HEK293 (cell line): ENCODE results near the gene LRRC8C.
A peak's percentile ranks its signal among the peaks of the same experiment; 100 is the strongest.

Experiments used
- REST ChIP-seq: fragments of 450-650 bp; formaldehyde crosslinking; IDR thresholded peaks from 2 replicates; pipeline ENCODE4 v1.5.1; 2016; ENCODE audit warnings: missing biosample characterization, missing genetic modification characterization
- SALL2 ChIP-seq: fragments of 450-650 bp; formaldehyde crosslinking; IDR thresholded peaks from 2 replicates; pipeline ENCODE4 v1.5.0; 2017; ENCODE audit warnings: missing biosample characterization, mild to moderate bottlenecking, missing genetic modification characterization, borderline replicate concordance
- SP2 ChIP-seq: fragments of 450-650 bp; formaldehyde crosslinking; IDR thresholded peaks from 2 replicates; pipeline ENCODE4 v1.5.1; 2016; ENCODE audit warnings: missing biosample characterization, missing genetic modification characterization
- ZBTB1 ChIP-seq: fragments of 450-650 bp; formaldehyde crosslinking; IDR thresholded peaks from 2 replicates; pipeline ENCODE4 v1.5.1; 2016; ENCODE audit warnings: missing biosample characterization, missing genetic modification characterization
- ZBTB26 ChIP-seq: fragments of 450-650 bp; formaldehyde crosslinking; optimal IDR thresholded peaks from 2 replicates; pipeline ENCODE3; 2016; ENCODE audit warnings: missing biosample characterization, mild to moderate bottlenecking, missing genetic modification characterization
- ZBTB6 ChIP-seq: fragments of 450-650 bp; formaldehyde crosslinking; IDR thresholded peaks from 2 replicates; pipeline ENCODE4 v1.5.1; 2017; ENCODE audit warnings: missing biosample characterization, missing genetic modification characterization
- ZFP37 ChIP-seq: fragments of 450-650 bp; formaldehyde crosslinking; IDR thresholded peaks from 2 replicates; pipeline ENCODE4 v1.5.1; 2016; ENCODE audit warnings: missing biosample characterization, missing genetic modification characterization
- ZNF174 ChIP-seq: fragments of 450-650 bp; formaldehyde crosslinking; IDR thresholded peaks from 2 replicates; pipeline ENCODE4 v1.5.0; 2017; ENCODE audit warnings: missing biosample characterization, mild to moderate bottlenecking, missing genetic modification characterization
- ZNF18 ChIP-seq: fragments of 450-650 bp; formaldehyde crosslinking; IDR thresholded peaks from 2 replicates; pipeline ENCODE4 v1.5.1; 2016; ENCODE audit warnings: missing biosample characterization, missing genetic modification characterization
- ZNF2 ChIP-seq: fragments of 450-650 bp; formaldehyde crosslinking; IDR thresholded peaks from 2 replicates; pipeline ENCODE4 v1.5.1; 2016; ENCODE audit warnings: missing biosample characterization, missing genetic modification characterization
- ZNF223 ChIP-seq: fragments of 450-650 bp; formaldehyde crosslinking; IDR thresholded peaks from 2 replicates; pipeline ENCODE4 v1.5.1; 2016; ENCODE audit warnings: missing biosample characterization, missing genetic modification characterization
- ZNF24 ChIP-seq: fragments of 450-650 bp; formaldehyde crosslinking; IDR thresholded peaks from 2 replicates; pipeline ENCODE4 v1.5.1; 2016; ENCODE audit warnings: missing biosample characterization, missing genetic modification characterization
- ZNF311 ChIP-seq: fragments of 450-650 bp; formaldehyde crosslinking; IDR thresholded peaks from 2 replicates; pipeline ENCODE4 v1.5.1; 2017; ENCODE audit warnings: missing biosample characterization, missing genetic modification characterization, borderline replicate concordance
- ZNF366 ChIP-seq: fragments of 450-650 bp; formaldehyde crosslinking; conservative IDR thresholded peaks from 2 replicates; pipeline ENCODE4 v1.5.1; 2016; ENCODE audit warnings: missing biosample characterization, missing genetic modification characterization
- ZNF416 ChIP-seq: fragments of 450-650 bp; formaldehyde crosslinking; IDR thresholded peaks from 2 replicates; pipeline ENCODE4 v1.5.1; 2016; ENCODE audit warnings: missing biosample characterization, missing genetic modification characterization
- ZNF449 ChIP-seq: fragments of 450-650 bp; formaldehyde crosslinking; IDR thresholded peaks from 2 replicates; pipeline ENCODE4 v1.5.1; 2017; ENCODE audit warnings: missing biosample characterization, mild to moderate bottlenecking, missing genetic modification characterization, moderate library complexity
- ZNF518A ChIP-seq: fragments of 450-650 bp; formaldehyde crosslinking; conservative IDR thresholded peaks from 2 replicates; pipeline ENCODE4 v1.5.1; 2016; ENCODE audit warnings: low read depth, missing biosample characterization, missing genetic modification characterization
- ZNF580 ChIP-seq: fragments of 450-650 bp; formaldehyde crosslinking; IDR thresholded peaks from 2 replicates; pipeline ENCODE4 v1.5.1; 2016; ENCODE audit warnings: missing biosample characterization, missing genetic modification characterization
- ZNF624 ChIP-seq: fragments of 450-650 bp; formaldehyde crosslinking; IDR thresholded peaks from 2 replicates; pipeline ENCODE4 v1.5.1; 2017; ENCODE audit warnings: missing biosample characterization, missing genetic modification characterization
- ZNF645 ChIP-seq: fragments of 450-650 bp; formaldehyde crosslinking; IDR thresholded peaks from 2 replicates; pipeline ENCODE4; 2016; ENCODE audit warnings: missing biosample characterization, missing genetic modification characterization
- ZNF777 ChIP-seq: fragments of 450-650 bp; formaldehyde crosslinking; IDR thresholded peaks from 2 replicates; pipeline ENCODE4 v1.5.1; 2017; ENCODE audit warnings: missing biosample characterization, missing genetic modification characterization, borderline replicate concordance
- ZSCAN16 ChIP-seq: fragments of 450-650 bp; formaldehyde crosslinking; IDR thresholded peaks from 2 replicates; pipeline ENCODE4 v1.5.1; 2016; ENCODE audit warnings: missing biosample characterization, missing genetic modification characterization

LRRC8C gene

GRCh38 chr1:89719502-89720306 is 86.8 kb downstream of the LRRC8C start (continued):
- TF ChIP-seq ZNF18 (tag by site-specific recombination) = peak; percentile 99
- peak; percentile 71; the same call in 1 of the 2 replicates for TF ChIP-seq REST (tag by site-specific recombination)
- TF ChIP-seq ZBTB26 (tag by site-specific recombination) = no peak
- peak; percentile 95 for TF ChIP-seq ZNF580 (tag by site-specific recombination)
- no peak for TF ChIP-seq SALL2 (tag by site-specific recombination)
- TF ChIP-seq ZFP37 = no peak
- no peak for TF ChIP-seq ZNF645
- TF ChIP-seq ZSCAN16 (tag by site-specific recombination) = 0 out of 2 replicates have a peak, but pooled peaks have one; percentile 43
- TF ChIP-seq ZNF311 = no peak
- no peak for TF ChIP-seq ZNF223 (tag by site-specific recombination)
- no peak; the same call in 1 of the 2 replicates for TF ChIP-seq ZNF449 (tag by site-specific recombination)
- TF ChIP-seq ZNF416 (tag by site-specific recombination) = no peak
- TF ChIP-seq ZNF174 (tag by site-specific recombination) = no peak
- TF ChIP-seq SP2 (tag by site-specific recombination) = peak; percentile 39
- 0 out of 2 replicates have a peak, but pooled peaks have one; percentile 79 for TF ChIP-seq ZBTB1 (tag by site-specific recombination)
- peak; percentile 90 for TF ChIP-seq ZNF366 (tag by site-specific recombination)
- TF ChIP-seq ZNF518A (tag by site-specific recombination) = peak; percentile 30; the same call in 1 of the 2 replicates
- TF ChIP-seq ZBTB6 = peak; percentile 92
- TF ChIP-seq ZNF24 (tag by site-specific recombination) = peak; percentile 99
- no peak for TF ChIP-seq ZNF777
- no peak for TF ChIP-seq ZNF624 (tag by site-specific recombination)
- TF ChIP-seq ZNF2 (tag by site-specific recombination) = peak; percentile 85; the same call in 1 of the 2 replicates
